IMR-90 (cell line): ENCODE measurements around the gene CYYR1. TPM values are rescaled to one million over a fixed set of nuclear protein-coding genes. Genes with fewer than 3 reads are reported as not detected.

Source experiments
- ATAC-seq: fragments of 200-7000 bp; cut with Tn5 transposase; 2 replicates; pipeline ENCODE4 v1.9.1; 2020; ENCODE audit warnings: low read depth, mild to moderate bottlenecking, moderate library complexity
- BruUV-seq: library from RNA; stranded (reverse); fragments of 400-500 nt; replicated peaks from 2 replicates; lab custom pipeline; 2021; lab: Mats Ljungman, UMichigan
- CTCF ChIA-PET: fragments of 300-600 bp; formaldehyde crosslinking; extraction: SDS; loops from one replicate; lab custom pipeline; 2021; ENCODE audit warnings: antibody characterized with exemption; lab: Yijun Ruan, JAX
- POLR2A ChIA-PET: fragments of 300-600 bp; sonication (Branson Sonifier 250); formaldehyde crosslinking; loops from one replicate; lab custom pipeline; 2022; ENCODE audit warnings: antibody characterized with exemption; ENCODE audit not compliant: unreplicated experiment; lab: Charles Lee
- DNase-seq: peaks from one replicate; pipeline ENCODE4 v3.0.0; 2013
- H2AFZ ChIP-seq: replicated peaks from 2 replicates; pipeline ENCODE3; 2013; ENCODE audit warnings: low read length, mild to moderate bottlenecking; ENCODE audit not compliant: poor library complexity
- H2AK5ac ChIP-seq: 2 replicates; pipeline ENCODE4 v1.6.1; 2013; ENCODE audit warnings: low read depth, low read length, inconsistent platforms
- H2AK9ac ChIP-seq: replicated peaks from 2 replicates; pipeline ENCODE3; 2013; ENCODE audit warnings: mild to moderate bottlenecking, low read depth, low read length, moderate library complexity; ENCODE audit not compliant: poor library complexity
- H2BK120ac ChIP-seq: 2 replicates; pipeline ENCODE4 v1.6.1; 2013; ENCODE audit warnings: low read depth, low read length, inconsistent platforms
- H2BK15ac ChIP-seq: 3 replicates; pipeline ENCODE4 v1.6.1; 2013; ENCODE audit warnings: low read depth, low read length, inconsistent platforms
- H2BK20ac ChIP-seq: 2 replicates; pipeline ENCODE4 v1.6.1; 2013; ENCODE audit warnings: low read depth, mild to moderate bottlenecking, inconsistent platforms, low read length, moderate library complexity
- H2BK5ac ChIP-seq: 2 replicates; pipeline ENCODE4 v1.6.1; 2013; ENCODE audit warnings: mild to moderate bottlenecking, low read depth, low read length, inconsistent platforms; ENCODE audit not compliant: poor library complexity, severe bottlenecking
- H3K14ac ChIP-seq: replicated peaks from 2 replicates; pipeline ENCODE4 v1.6.1; 2013; ENCODE audit warnings: low read depth, low read length, inconsistent platforms
- H3K18ac ChIP-seq: 2 replicates; pipeline ENCODE4 v1.6.1; 2013; ENCODE audit warnings: low read depth, low read length, control low read depth
- H3K23ac ChIP-seq: 2 replicates; pipeline ENCODE4 v1.6.1; 2013; ENCODE audit warnings: low read depth, low read length, inconsistent platforms
- H3K27ac ChIP-seq: 2 replicates; pipeline ENCODE4 v1.5.1; 2013; ENCODE audit warnings: mild to moderate bottlenecking, control low read depth, low read length; ENCODE audit not compliant: insufficient read depth
- H3K27me3 ChIP-seq: 2 replicates; pipeline ENCODE4 v1.6.1; 2013; ENCODE audit warnings: low read length; ENCODE audit not compliant: control insufficient read depth, insufficient read depth
- H3K36me3 ChIP-seq: 2 replicates; pipeline ENCODE4 v1.6.1; 2013; ENCODE audit warnings: low read length, mixed read lengths; ENCODE audit not compliant: control insufficient read depth, insufficient read depth
- H3K4ac ChIP-seq: 2 replicates; pipeline ENCODE4 v1.6.1; 2013; ENCODE audit warnings: low read depth, low read length, inconsistent platforms
- H3K4me1 ChIP-seq: 2 replicates; pipeline ENCODE4 v1.6.1; 2013; ENCODE audit warnings: low read length, mixed read lengths; ENCODE audit not compliant: control insufficient read depth, insufficient read depth
- H3K4me2 ChIP-seq: 2 replicates; pipeline ENCODE4 v1.6.1; 2013; ENCODE audit warnings: low read depth, mild to moderate bottlenecking, control low read depth, low read length, moderate library complexity
- H3K4me3 ChIP-seq: 2 replicates; pipeline ENCODE4 v1.5.1; 2013; ENCODE audit warnings: low read depth, mild to moderate bottlenecking, control low read depth, low read length, moderate library complexity; ENCODE audit not compliant: insufficient read depth
- H3K56ac ChIP-seq: 2 replicates; pipeline ENCODE4 v1.6.1; 2013; ENCODE audit warnings: low read length, inconsistent platforms; ENCODE audit not compliant: insufficient read depth; ENCODE audit errors: extremely low read depth
- H3K79me1 ChIP-seq, 2 experiments: 2 replicates each; pipeline ENCODE4 v1.6.1; 2013; ENCODE audit warnings: low read length in 2 of 2, inconsistent platforms in 1 of 2, low read depth in 1 of 2
- H3K9ac ChIP-seq: 2 replicates; pipeline ENCODE4 v1.6.1; 2013; ENCODE audit warnings: low read depth, low read length, control low read depth
- H3K9me1 ChIP-seq: 2 replicates; pipeline ENCODE4 v1.6.1; 2013; ENCODE audit warnings: low read length, inconsistent platforms; ENCODE audit not compliant: insufficient read depth
- H3K9me3 ChIP-seq: 2 replicates; pipeline ENCODE4 v1.6.1; 2013; ENCODE audit warnings: low read length; ENCODE audit not compliant: control insufficient read depth, insufficient read depth
- H4K20me1 ChIP-seq: 2 replicates; pipeline ENCODE4 v1.6.1; 2013; ENCODE audit warnings: low read length, inconsistent platforms; ENCODE audit not compliant: insufficient read depth
- H4K5ac ChIP-seq: 2 replicates; pipeline ENCODE4 v1.6.1; 2013; ENCODE audit warnings: mild to moderate bottlenecking, low read depth, low read length, control low read depth
- H4K8ac ChIP-seq, 2 experiments: 2 replicates each; pipeline ENCODE4 v1.6.1; 2013; ENCODE audit warnings: low read depth in 2 of 2, low read length in 2 of 2, control low read depth in 1 of 2, inconsistent platforms in 1 of 2
- H4K91ac ChIP-seq: 2 replicates; pipeline ENCODE4 v1.6.1; 2013; ENCODE audit warnings: low read depth, low read length, inconsistent platforms; ENCODE audit not compliant: insufficient read depth
- BHLHE40 ChIP-seq: fragments of 150-350 bp; IDR thresholded peaks from 2 replicates; pipeline ENCODE4 v1.6.1; 2016; ENCODE audit warnings: mild to moderate bottlenecking, low read depth, low read length
- CEBPB ChIP-seq: IDR thresholded peaks from 2 replicates; pipeline ENCODE4 v1.6.1; 2012; ENCODE audit warnings: low read depth, low read length, improper control_type of control experiment
- CHD1 ChIP-seq: IDR thresholded peaks from 2 replicates; pipeline ENCODE4 v1.6.1; 2012; ENCODE audit warnings: low read depth, low read length, improper control_type of control experiment
- MAFK ChIP-seq: IDR thresholded peaks from 2 replicates; pipeline ENCODE4 v1.6.1; 2012; ENCODE audit warnings: low read depth, low read length, improper control_type of control experiment
- NFE2L2 ChIP-seq: fragments of 150-350 bp; IDR thresholded peaks from 2 replicates; pipeline ENCODE4 v1.6.1; 2016; ENCODE audit warnings: low read depth, mild to moderate bottlenecking, low read length
- RAD21 ChIP-seq: IDR thresholded peaks from 2 replicates; pipeline ENCODE4 v1.6.1; 2012; ENCODE audit warnings: low read length, improper control_type of control experiment
- WGBS, 2 experiments: methylation state at CpG; one replicate each; pipeline versions ENCODE4 v1.1.5 to v1.1.7; 2013; ENCODE audit warnings: missing lambda C conversion rate in 2 of 2; ENCODE audit not compliant: insufficient read length in 1 of 2; ENCODE audit errors: extremely low coverage in 2 of 2; 5-methylcytosine and 5-hydroxymethylcytosine counted together
- dilution Hi-C: fragments of 300-500 bp; cut with HindIII; formaldehyde crosslinking; loops from one replicate; pipeline ENCODE4 v1.14.3; 2018; ENCODE audit warnings: low sequenced_read_pairs; ENCODE audit not compliant: unreplicated experiment
- in situ Hi-C: fragments of 300-500 bp; cut with MboI; formaldehyde crosslinking; loops from 3 replicates; pipeline ENCODE4 v1.14.3; 2019; ENCODE audit warnings: low sequenced_read_pairs, inconsistent platforms, mixed read lengths
- intact Hi-C: fragments of 100-400 bp; cut with micrococcal nuclease; formaldehyde crosslinking; loops from 2 replicates; pipeline ENCODE4 v1.10.0; 2022
- polyA plus RNA-seq, 3 experiments: library from polyadenylated mRNA; depleted of rRNA; stranded (reverse); fragments of >200 nt; gene quantifications; 2 replicates each; pipeline ENCODE4 v1.2.3, GENCODE V29; 2012; ENCODE audit warnings: low replicate concordance in 1 of 3
- total RNA-seq: library from RNA; depleted of rRNA; stranded (reverse); fragments of >200 nt; gene quantifications from 2 replicates; pipeline ENCODE4 v1.2.3, GENCODE V29; 2012

The CYYR1 gene
- total and polyA plus RNA-seq, 2 of the 4 experiments (the other 2 are of a cell fraction), result not detected

DNA sequence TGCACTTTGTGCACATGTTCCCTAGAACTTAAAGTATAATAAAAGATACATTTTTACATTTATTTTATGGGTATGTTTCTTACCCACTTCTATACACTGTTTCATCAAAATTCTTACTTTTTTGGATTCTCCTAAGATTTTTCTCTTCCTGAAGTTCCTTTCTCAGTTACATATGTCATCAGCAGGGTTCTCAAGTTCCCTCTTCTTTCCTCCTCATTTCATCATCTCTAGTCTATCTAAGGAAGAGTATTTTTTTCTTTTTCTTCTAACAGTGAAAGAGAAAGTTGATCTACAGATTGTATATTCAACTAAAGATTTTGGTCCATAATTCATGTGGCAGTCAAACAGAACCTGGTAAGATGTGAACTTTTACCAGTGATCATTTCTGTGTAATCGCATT is 41.2 kb upstream of the CYYR1 start:
- no peaks in the 10 kb centered on the region for H3K9me3 ChIP-seq
- in situ Hi-C loops, result no loop called here
- no peak overlapping the region for H2BK20ac ChIP-seq
- dilution Hi-C loops, result no loop called here
- BruUV-seq, result no TSS peak
- DNase-seq, result no peak
- H4K5ac ChIP-seq, result no peak overlapping the region
- no peaks in the 10 kb centered on the region for H3K36me3 ChIP-seq
- intact Hi-C loops, result no loop called here
- ChIA-PET CTCF (no interaction called here), POLR2A (no interaction called here)
- ATAC-seq, result no peak
- no peak overlapping the region for H3K14ac ChIP-seq
- H2BK15ac ChIP-seq, result no peak overlapping the region
- no peaks in the 10 kb centered on the region for H3K9me1 ChIP-seq
- H2AK5ac ChIP-seq, result no peak overlapping the region
- H4K91ac ChIP-seq, result no peak overlapping the region
- H3K23ac ChIP-seq, result no peak overlapping the region
- H3K9ac ChIP-seq, result no peak overlapping the region
- WGBS, 2 experiments, result no CpG with 5 or more reads among the region's 1 CpG
- no peak overlapping the region for H2BK120ac ChIP-seq
- no peak overlapping the region for H2BK5ac ChIP-seq
- TF ChIP-seq NFE2L2 (no peak), MAFK (no peak), CEBPB (no peak), RAD21 (no peak), CHD1 (no peak), BHLHE40 (no peak)
- no peak overlapping the region for H3K56ac ChIP-seq
- no peak overlapping the region for H4K8ac ChIP-seq
- H3K79me1 ChIP-seq, result no peaks in the 10 kb centered on the region
- H3K4ac ChIP-seq, result no peak overlapping the region
- no peak overlapping the region for H3K4me2 ChIP-seq
- no peak overlapping the region for H3K27ac ChIP-seq
- no peaks in the 10 kb centered on the region for H3K27me3 ChIP-seq
- no peak overlapping the region for H3K4me3 ChIP-seq
- no peak overlapping the region for H2AFZ ChIP-seq
- H4K20me1 ChIP-seq, result no peaks in the 10 kb centered on the region
- no peak overlapping the region for H3K18ac ChIP-seq
- H3K4me1 ChIP-seq, result no peaks in the 10 kb centered on the region
- H2AK9ac ChIP-seq, result no peak overlapping the region
